ENCODE data around the gene ATP9B.

DNA sequence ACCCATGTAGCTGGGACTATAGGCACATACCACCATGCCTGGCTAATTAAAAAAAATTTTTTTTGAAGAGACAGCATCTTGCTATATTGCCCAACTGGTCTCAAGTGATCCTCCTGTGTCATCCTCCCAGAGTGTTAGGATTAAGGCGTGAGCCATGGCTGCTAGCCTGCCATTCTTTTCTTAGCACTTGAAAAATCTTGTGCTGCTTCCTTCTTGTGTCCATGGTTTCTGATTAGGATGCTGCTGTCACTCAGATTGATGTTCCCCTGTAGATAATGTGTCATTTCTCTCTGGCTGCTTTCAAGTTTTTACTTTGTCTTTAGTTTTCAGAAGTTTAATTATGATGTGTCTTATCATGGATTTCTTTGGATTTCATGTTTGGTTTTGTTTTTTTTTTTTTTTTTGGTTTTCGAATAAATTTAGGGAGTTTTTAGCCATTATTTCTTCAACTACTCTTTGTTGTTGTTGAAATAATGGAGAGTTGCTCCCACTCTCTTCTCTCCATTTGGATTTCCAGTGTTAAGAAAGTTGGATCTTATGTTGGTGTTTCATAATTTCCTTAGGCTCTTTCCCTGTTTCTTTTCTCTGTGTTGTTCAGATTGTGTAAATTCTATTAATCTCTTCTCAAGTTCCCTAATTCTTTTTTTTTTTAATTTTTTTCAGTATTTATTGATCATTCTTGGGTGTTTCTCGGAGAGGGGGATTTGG, 2.5 kb downstream of the ATP9B start:
- no peak for TF ChIP-seq YY1 (IDR thresholded peaks at IDR 0.05; ENCODE audit: low read depth, low read length)
- TF ChIP-seq, protein P1, sequence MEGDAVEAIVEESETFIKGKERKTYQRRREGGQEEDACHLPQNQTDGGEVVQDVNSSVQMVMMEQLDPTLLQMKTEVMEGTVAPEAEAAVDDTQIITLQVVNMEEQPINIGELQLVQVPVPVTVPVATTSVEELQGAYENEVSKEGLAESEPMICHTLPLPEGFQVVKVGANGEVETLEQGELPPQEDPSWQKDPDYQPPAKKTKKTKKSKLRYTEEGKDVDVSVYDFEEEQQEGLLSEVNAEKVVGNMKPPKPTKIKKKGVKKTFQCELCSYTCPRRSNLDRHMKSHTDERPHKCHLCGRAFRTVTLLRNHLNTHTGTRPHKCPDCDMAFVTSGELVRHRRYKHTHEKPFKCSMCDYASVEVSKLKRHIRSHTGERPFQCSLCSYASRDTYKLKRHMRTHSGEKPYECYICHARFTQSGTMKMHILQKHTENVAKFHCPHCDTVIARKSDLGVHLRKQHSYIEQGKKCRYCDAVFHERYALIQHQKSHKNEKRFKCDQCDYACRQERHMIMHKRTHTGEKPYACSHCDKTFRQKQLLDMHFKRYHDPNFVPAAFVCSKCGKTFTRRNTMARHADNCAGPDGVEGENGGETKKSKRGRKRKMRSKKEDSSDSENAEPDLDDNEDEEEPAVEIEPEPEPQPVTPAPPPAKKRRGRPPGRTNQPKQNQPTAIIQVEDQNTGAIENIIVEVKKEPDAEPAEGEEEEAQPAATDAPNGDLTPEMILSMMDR (IDR thresholded peaks at IDR 0.05 in 2 of 3, conservative IDR thresholded peaks at IDR 0.05 in 1 of 3; ENCODE audit: control insufficient read depth in 2 of 3, extremely low read depth in 1 of 3, insufficient read depth in 1 of 3, low read depth in 3 of 3, low read length in 3 of 3): no peak
- no peak for TF ChIP-seq TCF12 (IDR thresholded peaks at IDR 0.05; ENCODE audit: low read depth, low read length)
- TF ChIP-seq POLR2A (IDR thresholded peaks at IDR 0.05; ENCODE audit: low read depth, low read length): no peak
- TF ChIP-seq HDAC2 (IDR thresholded peaks at IDR 0.05): no peak
- TF ChIP-seq CEBPB (IDR thresholded peaks at IDR 0.05; ENCODE audit: borderline replicate concordance in 1 of 2, low read depth in 2 of 2, low read length in 2 of 2): no peak
- TF ChIP-seq E2F4 (IDR thresholded peaks at IDR 0.05; ENCODE audit: low read depth, low read length): no peak
- TF ChIP-seq TAF1 (IDR thresholded peaks at IDR 0.05; ENCODE audit: borderline replicate concordance, low read depth, low read length): no peak
